ENCODE results near the gene PEF1.

Gene PEF1

DNA sequence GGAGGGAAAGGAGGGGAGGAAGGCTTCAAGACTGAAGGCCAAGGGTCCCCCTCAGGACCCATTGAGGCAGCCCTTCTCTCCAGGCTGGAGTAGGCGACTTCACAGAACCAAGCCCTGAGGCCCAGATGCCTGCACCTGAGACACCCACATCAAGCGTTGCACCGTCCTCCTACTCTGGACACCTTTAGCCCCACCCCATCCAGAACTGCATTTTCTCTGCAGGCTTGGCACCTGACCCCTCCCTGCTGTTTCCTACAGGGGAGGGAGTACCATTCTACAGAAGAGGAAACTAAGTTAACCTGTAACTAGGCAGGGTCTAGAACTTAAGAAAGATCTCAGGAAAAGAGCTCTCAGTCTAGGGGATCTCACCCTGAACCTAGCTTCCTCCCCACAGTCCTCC, 12.0 kb downstream of the PEF1 start:
- no peak for DNase-seq

DNA sequence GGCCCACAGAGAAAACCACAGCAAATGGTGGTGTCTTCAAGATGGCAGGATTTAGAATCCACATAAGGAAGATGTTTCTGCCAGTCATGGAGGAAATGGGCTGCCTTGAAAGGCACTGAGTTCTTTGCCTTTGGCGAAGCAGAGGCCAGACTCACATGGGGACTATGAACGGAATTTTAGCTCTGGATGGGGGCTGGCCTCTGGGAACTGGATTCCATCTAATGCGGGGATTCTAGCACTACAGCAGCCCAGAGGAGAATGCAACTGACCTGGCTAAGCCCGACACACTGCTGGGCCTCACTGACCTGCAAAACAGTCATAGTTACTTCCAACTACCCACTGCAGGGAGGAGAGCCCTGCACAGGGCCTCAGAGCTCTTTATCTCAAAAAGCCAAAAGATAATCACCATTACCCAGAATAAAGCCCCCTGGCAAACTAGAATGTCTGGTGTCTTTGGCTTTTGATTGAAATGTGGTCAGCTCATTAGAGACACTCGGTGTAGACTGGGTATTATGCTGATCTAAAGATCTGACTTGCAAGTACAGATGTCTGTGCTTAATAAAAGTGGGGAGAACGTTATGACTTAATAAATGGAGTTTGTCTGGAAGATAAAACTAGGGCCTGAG, 15.6 kb downstream of the PEF1 start:
- DNase-seq = no peak

DNA sequence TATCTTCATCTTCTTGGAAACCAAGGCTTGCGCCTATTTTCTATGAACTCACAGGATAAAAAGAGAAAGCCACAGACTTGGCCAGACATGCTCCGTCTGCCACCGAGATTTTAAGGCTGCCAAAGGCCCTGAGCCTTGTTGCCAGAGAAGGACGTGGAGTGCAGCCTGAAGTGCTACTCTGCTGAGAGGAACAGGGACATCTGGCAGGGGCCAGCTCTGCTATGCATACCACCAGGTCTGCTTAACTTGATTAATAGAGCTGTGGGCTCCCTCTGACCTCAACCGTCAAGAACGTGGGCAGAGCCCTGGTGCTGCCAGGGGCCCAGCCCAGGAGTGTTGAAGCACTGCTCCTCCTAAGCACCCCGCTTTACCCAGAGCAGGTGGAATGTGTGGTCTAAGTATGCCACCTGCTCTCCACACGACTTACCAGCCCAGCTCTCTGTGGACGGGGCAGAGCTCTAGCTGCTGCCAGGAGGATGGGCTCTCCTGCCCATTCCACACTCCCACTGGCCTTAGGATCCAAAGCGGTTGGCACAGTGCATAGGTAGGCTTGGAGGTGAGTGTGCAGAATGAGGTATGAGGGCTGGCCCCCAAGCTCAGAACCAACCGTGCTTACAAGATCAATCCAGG, 16.6 kb downstream of the PEF1 start:
- DNase-seq = peak in 21 of 51 donors; percentile 13 to 54 (median 35)

DNA sequence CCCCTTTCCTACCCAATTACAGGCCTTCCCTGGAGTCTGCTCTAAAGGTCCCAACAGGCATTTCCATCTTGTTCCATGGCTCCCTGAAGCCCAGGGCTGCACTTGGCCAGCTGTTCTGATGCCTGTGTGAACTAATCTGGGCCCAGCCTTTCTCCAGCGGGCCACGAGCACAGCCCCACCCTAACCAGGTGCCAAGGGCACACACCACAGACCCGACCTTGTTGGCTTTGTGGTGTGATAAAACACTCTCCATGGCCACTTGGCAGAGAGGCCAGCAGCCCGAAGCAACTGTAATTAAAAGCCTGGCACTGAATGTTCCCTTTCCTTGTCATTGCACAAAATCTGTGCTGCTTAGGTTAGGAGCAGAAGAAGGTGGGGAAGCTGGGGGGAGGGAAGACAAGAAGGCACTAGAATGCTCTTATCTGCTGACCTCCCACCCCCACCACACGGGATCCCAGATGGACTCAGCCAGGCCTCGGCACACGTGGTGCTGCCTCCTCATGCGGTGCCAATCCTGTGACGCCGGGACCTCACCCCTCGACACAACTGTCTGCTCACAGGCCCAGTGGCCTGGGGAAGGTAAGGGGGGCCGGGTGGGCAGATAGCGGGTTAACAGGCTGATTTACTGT, 17.3 kb downstream of the PEF1 start:
- peak in 17 of 51 donors; percentile 7 to 54 (median 34) for DNase-seq

DNA sequence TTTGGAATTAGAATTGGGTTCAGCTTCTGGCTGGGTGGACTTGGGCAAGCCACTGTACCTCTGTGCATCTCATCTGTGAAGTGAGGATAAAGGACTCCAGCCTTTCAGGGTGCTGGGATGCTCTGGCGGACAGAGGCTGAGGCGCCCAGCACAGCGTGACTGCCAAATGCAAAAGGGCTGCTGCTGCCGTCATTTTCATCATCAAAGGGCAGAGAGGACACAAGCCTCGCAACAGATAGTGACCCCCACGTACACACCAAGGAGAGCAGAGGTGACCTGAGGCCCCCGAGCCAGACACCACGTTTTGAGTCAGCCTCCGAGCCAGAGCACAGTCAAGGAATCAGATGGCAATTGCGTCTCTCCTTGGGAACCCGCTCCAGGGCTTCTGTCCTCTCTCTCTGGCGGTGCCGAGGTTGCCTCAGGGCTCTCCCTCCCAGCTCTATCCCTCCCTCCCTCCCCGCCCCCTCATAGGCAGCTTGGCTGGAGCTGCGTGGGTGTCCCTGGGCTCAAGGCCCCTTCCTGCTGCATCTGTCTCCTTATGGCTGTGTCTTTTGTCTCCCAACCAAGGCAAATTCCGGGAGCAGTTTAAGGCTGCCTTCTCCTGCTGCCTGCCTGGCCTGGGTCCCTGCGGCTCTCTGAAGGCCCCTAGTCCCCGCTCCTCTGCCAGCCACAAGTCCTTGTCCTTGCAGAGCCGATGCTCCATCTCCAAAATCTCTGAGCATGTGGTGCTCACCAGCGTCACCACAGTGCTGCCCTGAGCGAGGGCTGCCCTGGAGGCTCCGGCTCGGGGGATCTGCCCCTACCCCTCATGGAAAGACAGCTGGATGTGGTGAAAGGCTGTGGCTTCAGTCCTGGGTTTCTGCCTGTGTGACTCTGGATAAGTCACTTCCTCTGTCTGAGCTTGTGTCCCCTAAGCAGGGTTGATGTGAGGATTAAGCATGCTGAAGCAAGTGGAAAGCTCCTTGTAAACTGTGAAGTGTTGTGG, 18.2 kb downstream of the PEF1 start:
- peak in 9 of 51 donors; percentile 7 to 63 (median 24) for DNase-seq

DNA sequence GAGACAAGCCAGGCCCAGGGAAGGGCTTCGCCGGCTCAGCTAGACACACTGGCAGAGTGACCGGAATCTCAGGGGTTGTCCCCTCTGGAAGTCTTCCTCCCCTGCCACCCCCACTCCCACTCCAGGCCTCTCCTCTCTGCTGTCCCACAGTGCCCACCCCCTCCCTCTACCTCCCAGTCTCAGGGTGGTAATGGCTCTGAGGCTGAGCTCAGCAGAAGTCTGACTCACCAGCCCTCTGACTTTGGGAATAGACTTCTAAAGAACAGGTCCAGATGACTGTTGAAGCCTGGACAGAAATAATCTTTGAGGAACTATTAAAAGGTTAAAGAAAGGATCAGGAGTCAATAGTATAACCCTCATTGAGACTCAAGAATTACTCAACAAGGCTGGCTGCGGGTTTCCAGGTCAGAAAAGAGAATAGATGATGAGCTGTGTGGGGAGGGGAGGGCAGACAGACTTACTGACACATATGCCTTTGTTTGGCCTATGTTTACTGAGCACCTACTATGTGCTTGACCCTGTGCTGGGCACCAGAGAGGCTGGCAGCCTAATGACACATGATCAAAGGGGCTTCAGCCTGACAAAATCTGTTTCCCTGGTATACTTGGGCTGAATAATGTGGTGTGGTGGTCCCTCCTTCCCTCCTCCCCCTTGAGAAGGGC, 19.0 kb downstream of the PEF1 start:
- DNase-seq = no peak

DNA sequence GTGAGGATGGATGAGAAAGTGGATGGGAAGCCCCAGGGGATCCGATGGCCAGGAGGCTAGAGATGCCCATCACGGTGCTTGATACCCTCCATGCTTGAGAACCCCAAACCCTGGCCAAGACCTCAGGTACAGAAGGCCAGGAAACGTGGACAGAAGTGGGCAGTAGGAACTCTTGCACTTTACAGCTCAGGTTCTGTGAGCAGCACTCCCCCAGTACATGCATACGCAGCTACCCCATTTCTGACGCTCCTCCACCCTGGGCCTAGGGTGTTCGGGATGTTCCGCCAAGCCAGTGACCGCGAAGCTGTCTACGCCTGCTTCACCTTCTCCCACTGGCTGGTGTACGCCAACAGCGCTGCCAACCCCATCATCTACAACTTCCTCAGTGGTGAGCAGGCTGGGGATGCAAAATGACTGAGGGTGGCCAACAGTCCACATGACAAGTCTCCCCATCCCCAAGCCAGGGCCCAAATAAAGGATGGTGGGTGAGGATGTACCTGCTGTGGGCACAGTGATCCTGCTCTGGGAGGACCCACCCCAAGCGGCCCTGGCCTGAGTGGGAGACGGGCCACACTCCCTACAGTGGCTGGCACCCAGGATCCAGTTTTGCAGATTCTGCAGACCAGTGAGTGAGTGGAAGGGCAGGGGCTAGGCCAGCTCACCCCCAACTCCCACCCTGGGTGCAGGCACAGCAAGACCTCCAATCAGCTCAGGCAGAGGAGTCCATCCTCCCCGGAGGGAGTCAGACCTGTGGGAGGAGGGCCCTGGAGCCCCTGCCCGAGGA, 19.8 kb downstream of the PEF1 start:
- DNase-seq = no peak

DNA sequence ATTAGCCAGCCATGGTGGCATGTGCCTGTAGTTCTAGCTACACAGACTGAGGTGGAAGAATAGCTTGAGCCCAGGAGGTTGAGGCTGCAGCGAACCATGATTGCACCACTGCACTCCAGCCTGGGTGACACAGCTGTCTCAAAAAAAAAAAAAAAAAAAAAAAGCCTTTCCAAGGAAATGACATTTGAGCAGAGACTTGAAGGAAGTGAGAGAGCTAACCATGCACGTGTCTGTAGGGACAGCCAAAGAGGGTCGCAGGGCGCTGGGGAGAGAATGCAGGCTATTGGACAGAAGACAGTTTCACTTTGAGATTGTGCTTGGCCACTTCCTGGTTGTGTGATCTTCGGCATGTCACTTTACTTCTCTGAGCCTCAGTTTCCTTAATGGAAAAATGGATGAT, 20.4 kb downstream of the PEF1 start:
- DNase-seq = no peak

DNA sequence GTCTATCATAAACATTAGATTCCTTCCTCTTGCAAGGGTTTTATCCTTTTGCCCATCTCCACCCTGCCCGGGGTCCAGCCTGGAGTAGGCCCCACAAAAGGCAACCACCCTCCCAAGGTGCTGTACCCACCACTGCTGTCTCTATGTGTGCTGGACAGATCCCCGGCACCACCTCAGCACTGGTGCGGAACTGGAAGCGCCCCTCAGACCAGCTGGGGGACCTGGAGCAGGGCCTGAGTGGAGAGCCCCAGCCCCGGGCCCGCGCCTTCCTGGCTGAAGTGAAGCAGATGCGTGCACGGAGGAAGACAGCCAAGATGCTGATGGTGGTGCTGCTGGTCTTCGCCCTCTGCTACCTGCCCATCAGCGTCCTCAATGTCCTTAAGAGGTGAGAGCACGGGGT, 21.3 kb downstream of the PEF1 start:
- no peak for DNase-seq

DNA sequence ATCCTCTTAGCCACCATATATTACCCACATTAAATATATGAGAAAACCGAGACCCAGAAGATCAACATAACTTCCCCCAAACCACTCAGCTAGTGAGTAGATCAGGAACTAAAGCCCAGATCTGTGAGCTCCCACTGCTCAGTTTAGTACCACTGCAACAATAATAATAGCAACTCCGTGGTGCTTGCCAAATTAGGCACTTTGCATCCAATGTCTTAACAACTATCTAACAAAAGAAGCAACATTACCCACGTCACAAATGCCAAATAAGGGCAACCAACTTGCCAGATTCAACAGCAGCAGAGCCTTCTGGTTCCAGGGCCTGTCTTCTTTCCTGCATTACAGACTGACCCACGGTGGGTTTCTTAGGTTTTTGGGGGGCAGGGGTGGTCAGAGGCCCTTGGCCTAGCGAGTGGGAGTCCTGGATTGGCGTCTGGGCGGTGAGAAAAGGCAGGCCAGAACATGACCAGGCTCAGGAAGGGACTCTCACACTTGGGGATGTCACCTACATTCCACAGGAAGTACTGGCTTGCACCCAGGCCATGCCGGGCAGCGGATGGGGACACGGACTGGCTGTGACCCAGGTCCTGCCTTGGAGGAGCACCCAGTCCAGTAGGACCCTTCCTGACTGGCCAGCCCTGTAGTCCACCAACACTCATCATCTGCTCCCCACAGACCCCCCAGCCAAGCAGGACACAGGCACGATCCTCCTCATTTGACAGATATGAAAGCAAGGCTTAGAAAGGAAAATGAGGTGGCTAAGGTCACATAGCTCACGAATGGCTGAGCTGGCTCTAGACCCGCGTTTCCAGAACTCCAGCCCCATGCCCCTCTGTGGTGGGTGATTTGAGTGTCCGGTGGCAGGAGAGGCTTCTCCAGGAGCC, 22.6 kb downstream of the PEF1 start:
- DNase-seq = no peak

DNA sequence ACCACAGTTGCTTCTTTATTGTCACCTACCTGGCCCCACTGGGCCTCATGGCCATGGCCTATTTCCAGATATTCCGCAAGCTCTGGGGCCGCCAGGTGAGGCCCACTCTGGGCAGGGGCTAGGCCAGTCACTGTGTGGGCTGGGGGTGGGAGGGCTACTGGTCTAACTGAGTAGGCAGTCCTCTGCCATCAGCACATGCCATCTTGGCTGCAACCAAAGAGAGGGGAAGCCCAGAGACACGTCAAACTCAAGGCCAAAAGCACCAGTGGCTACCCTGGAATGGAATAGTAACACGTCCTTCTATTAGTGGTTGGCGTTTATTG, 23.2 kb downstream of the PEF1 start:
- DNase-seq = no peak

DNA sequence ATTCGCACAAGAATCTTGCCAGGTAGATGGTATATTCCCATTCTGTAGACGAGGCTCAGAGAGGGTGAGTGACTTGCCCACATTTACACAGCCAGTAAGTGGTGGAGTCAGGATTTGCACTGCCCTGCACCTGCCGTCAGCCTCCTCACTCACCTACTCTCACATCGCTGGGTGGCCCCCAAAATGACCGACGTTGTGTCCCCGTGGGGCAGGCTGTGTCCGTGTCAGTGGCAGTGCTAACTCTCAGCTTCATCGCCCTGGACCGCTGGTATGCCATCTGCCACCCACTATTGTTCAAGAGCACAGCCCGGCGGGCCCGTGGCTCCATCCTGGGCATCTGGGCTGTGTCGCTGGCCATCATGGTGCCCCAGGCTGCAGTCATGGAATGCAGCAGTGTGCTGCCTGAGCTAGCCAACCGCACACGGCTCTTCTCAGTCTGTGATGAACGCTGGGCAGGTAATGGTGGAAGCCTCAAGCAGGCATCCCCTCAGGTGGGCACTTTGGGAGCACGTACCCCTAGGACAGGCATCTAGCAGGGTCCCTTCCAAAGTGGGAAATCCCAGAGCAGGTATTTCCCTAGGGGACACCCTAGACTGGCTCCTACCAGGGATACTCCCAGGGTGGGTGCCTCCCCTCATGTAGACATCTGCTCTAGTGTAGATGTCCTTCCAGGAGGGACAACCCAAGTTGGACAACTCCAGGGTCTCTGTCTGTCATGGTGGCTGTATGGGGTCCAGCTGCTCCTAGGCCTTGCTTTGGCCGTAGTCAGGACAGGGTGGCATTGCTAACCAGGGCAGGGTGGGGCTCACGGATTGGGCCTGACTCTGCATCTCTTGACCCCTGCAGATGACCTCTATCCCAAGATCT, 23.8 kb downstream of the PEF1 start:
- DNase-seq = no peak

DNA sequence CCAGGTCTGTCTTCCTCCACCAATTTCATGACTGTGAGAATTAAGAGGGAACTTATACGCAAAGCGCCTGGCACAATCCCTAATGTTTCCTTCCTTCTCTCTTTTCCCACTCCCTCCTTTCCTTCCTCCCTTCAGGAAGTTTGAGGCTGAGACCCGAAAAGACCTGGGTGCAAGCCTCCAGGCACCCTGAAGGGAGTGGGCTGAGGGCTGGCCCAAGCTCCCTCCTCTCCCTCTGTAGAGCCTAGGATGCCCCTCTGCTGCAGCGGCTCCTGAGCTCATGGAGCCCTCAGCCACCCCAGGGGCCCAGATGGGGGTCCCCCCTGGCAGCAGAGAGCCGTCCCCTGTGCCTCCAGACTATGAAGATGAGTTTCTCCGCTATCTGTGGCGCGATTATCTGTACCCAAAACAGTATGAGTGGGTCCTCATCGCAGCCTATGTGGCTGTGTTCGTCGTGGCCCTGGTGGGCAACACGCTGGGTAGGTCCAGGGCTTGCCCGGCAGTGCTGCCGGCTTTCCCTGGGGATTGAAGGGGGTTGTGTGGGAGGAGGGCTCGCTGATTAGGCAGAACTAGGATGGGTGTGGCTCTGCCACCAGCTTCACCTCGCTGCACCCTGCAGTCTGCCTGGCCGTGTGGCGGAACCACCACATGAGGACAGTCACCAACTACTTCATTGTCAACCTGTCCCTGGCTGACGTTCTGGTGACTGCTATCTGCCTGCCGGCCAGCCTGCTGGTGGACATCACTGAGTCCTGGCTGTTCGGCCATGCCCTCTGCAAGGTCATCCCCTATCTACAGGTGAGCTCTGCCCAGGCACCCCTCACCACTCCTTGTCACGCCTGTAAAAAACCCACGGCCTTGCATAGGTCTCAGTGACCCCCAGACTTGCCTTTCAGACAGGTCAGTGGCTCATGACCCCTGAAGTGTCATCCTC, 25.5 kb downstream of the PEF1 start:
- no peak for DNase-seq

DNA sequence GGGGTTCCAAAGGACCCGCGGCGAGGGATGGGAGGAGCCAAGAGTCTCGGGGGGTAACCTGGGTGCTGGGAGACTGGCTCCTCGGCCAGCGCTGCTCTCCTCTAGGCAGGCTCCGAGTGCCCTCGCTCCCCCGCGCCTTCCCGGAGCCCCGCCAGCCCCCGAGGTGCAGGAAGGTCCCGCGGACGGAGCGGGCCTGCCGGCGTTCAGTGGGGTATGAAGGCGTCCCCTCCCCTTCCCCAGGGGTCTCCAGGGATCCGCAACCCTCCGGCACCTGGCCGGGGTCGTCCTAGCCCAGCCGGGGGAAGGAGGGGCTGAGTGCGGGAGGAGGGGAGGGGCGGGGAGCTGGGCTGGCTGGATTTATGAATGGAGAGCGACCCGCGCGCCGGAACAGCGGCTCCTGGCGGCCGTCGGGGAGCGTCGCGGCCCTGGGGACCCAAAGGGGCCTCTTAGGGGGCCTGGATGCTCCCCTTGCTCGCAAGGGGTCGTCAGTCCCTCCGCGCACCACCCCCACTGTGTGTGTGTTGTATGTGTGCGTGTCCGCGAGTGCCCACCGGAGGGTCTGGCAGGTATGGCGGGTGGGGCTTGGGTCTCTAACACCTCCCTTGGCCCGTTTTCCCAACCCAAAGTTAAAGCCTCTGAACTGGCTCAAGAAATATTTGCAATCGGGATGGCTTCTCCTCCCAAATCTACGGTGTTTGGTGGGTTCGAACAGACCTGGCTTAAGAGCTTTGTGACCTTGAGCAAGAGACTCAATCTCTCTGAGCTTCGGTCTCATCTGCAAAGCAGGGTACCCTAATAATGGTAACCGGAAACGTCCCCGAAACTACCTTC, 26.5 kb downstream of the PEF1 start:
- peak in 5 of 51 donors; percentile 8 to 45 (median 11) for DNase-seq

DNA sequence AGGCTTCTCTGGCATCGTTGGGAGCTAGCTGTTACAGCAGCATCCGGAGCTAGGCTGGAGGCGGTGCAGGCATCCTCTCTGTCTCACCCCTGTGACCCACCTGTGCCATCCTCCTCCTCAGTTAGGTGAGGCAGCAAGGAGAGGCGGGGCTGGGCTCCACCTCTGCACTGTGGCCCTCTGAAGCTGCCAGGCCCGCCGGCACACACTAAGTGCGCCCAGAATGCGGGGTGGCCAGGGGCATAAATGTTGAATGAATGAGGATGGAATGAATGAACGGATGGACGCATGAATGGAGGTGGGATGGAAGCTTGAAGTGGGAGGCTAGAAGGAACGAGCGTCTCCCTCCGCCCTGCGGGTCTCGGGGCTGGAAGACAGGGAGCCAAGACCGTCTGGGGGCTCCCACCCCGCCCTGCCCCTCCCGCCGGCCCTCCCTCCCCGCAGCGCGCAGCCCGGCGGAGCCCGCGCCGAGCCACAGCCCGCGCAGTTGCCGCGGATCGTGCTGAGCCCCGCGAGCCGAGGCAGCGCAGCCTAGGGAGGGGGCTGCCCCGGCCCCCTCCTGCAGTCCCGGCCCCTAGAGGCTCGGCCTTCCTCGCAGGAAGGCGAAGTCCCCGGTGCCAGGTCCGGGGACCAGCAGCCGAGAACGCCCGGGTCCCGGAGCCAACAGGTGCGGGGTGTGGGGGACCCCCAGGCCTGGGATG, 27.3 kb downstream of the PEF1 start, which contains the start of gene HCRTR1:
Gene HCRTR1 (plus strand): TSS at position 472 of the 698 bp plus-strand sequence. CDS start 1,504 bp downstream, outside the sequence.
- DNase-seq = no peak

DNA sequence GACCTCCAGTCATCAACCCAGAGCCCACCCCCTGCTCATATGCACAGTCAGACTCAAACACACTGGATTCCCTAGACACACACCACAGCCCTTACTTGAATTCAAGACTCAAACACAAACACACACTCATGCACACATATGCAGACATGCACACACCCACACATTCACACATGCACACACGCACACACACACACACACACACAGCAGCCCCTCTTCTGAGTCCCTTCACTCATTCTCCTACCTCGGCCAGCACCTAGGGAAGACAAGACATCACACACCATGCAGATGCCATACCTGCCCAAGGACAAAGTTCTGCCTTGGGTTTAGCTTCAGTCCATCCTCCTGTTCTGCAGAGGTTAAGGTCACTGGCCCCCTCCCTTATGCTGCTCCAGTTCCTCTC, 28.7 kb downstream of the PEF1 start:
- DNase-seq = no peak

Measured in hypothalamus (tissue), 51 donors.